Hematopoietic multipotent progenitor cell treated with erythropoietin and hydrocortisone succinate and interleukin-3 and kit ligand, for 8 days (in vitro differentiated cells): ENCODE data around the gene PASK.

Source experiments
- DNase-seq: peaks from one replicate; pipeline ENCODE4 v3.0.0-alpha.2; 2015

The PASK gene

GRCh38 chr2:241146286-241146685, 3.0 kb downstream of the PASK start:
- no peak for DNase-seq

GRCh38 chr2:241142593-241142992, 6.7 kb downstream of the PASK start:
- DNase-seq, result no peak

GRCh38 chr2:241142063-241142462, 7.2 kb downstream of the PASK start:
- DNase-seq, result no peak

- DNase-seq, result no peak
Measured at GRCh38 chr2:241141214-241141770, 8.0 kb downstream of the PASK start.

GRCh38 chr2:241140445-241140840, 8.8 kb downstream of the PASK start:
- DNase-seq, result no peak

- no peak for DNase-seq
Measured at GRCh38 chr2:241139531-241140444, 9.5 kb downstream of the PASK start.

- DNase-seq, result no peak
Measured at GRCh38 chr2:241138471-241138870, 10.8 kb downstream of the PASK start.

GRCh38 chr2:241137276-241138190, 11.7 kb downstream of the PASK start:
- DNase-seq, result no peak

GRCh38 chr2:241136661-241137260, 12.5 kb downstream of the PASK start:
- no peak for DNase-seq

- no peak for DNase-seq
Measured at GRCh38 chr2:241136191-241136590, 13.1 kb downstream of the PASK start.

GRCh38 chr2:241135737-241136136, 13.5 kb downstream of the PASK start:
- no peak for DNase-seq

GRCh38 chr2:241134711-241135110, 14.6 kb downstream of the PASK start:
- no peak for DNase-seq

- DNase-seq, result no peak
Measured at GRCh38 chr2:241133436-241133820, 15.8 kb downstream of the PASK start.

- DNase-seq, result peak; percentile 52
Measured at GRCh38 chr2:241132538-241133435, 16.5 kb downstream of the PASK start.

- DNase-seq, result no peak
Measured at GRCh38 chr2:241131531-241131930, 17.7 kb downstream of the PASK start.

GRCh38 chr2:241130316-241130715, 19.0 kb downstream of the PASK start:
- no peak for DNase-seq

- DNase-seq, result no peak
Measured at GRCh38 chr2:241129086-241129871, 20.0 kb downstream of the PASK start.

GRCh38 chr2:241128266-241128665, 21.0 kb downstream of the PASK start:
- DNase-seq, result no peak

GRCh38 chr2:241126771-241127202, 22.5 kb downstream of the PASK start:
- DNase-seq, result no peak

GRCh38 chr2:241126201-241126611, 23.1 kb downstream of the PASK start:
- no peak for DNase-seq

- DNase-seq, result no peak
Measured at GRCh38 chr2:241125626-241126025, 23.6 kb downstream of the PASK start.
